ENCODE measurements around the gene MSN.
A peak's percentile ranks its signal among the peaks of the same experiment; 100 is the strongest.

Gene MSN

GRCh38 chrX:65674204-65674893, 6.9 kb downstream of the MSN start:
- DNase-seq: no peak

GRCh38 chrX:65677954-65678469, 10.6 kb downstream of the MSN start:
- no peak for DNase-seq

GRCh38 chrX:65679071-65679540, 11.7 kb downstream of the MSN start:
- DNase-seq: no peak

GRCh38 chrX:65681810-65682209, 14.4 kb downstream of the MSN start:
- no peak for DNase-seq

- DNase-seq: no peak
Measured at GRCh38 chrX:65685112-65685511, 17.7 kb downstream of the MSN start.

- DNase-seq: no peak
Measured at GRCh38 chrX:65686236-65686635, 18.8 kb downstream of the MSN start.

GRCh38 chrX:65687367-65687766, 19.9 kb downstream of the MSN start:
- no peak for DNase-seq

GRCh38 chrX:65688403-65688871, 21.0 kb downstream of the MSN start:
- DNase-seq: no peak

- no peak for DNase-seq
Measured at GRCh38 chrX:65689377-65689776, 21.9 kb downstream of the MSN start.

- no peak for DNase-seq
Measured at GRCh38 chrX:65690057-65690855, 22.8 kb downstream of the MSN start.

- DNase-seq: no peak
Measured at GRCh38 chrX:65695849-65696449, 28.5 kb downstream of the MSN start.

- DNase-seq: no peak
Measured at GRCh38 chrX:65696613-65697012, 29.2 kb downstream of the MSN start.

GRCh38 chrX:65697211-65697641, 29.8 kb downstream of the MSN start:
- no peak for DNase-seq

- DNase-seq: peak; percentile 74
Measured at GRCh38 chrX:65697915-65698796, 30.7 kb downstream of the MSN start.

- DNase-seq: no peak
Measured at GRCh38 chrX:65702956-65703355, 35.5 kb downstream of the MSN start.

GRCh38 chrX:65705439-65705838, 38.0 kb downstream of the MSN start:
- DNase-seq: no peak

- DNase-seq: peak; percentile 38
Measured at GRCh38 chrX:65706041-65706828, 38.8 kb downstream of the MSN start.

- no peak for DNase-seq
Measured at GRCh38 chrX:65707151-65707550, 39.7 kb downstream of the MSN start.

GRCh38 chrX:65712005-65712806, 44.8 kb downstream of the MSN start:
- DNase-seq: no peak

- no peak for DNase-seq
Measured at GRCh38 chrX:65718538-65718937, 51.1 kb downstream of the MSN start.
